Aorta (tissue), 5 donors: ENCODE measurements around the gene CLDN9. TPM values are rescaled to one million over a fixed set of nuclear protein-coding genes. Genes with fewer than 3 reads are reported as not detected.

Experiments used
- ATAC-seq: fragments of 200-7000 bp; cut with Tn5 transposase; one replicate; pipeline ENCODE4 v1.9.1; 2022; ENCODE audit warnings: moderate library complexity; ENCODE audit not compliant: low FRiP score
- DNase-seq, 2 donors: peaks; one replicate each; pipeline ENCODE4 v3.0.0-alpha.2; 2020
- H3K27ac ChIP-seq, 2 donors: one replicate each; pipeline ENCODE4 v1.5.1; 2013; ENCODE audit warnings: low read length in 2 of 2, mild to moderate bottlenecking in 2 of 2, moderate library complexity in 2 of 2, control low read depth in 1 of 2, inconsistent platforms in 1 of 2, low read depth in 1 of 2
- H3K27me3 ChIP-seq, 2 donors: one replicate each; pipeline ENCODE4 v1.6.1; 2013; ENCODE audit warnings: control low read depth in 1 of 2, low read length in 1 of 2, mild to moderate bottlenecking in 1 of 2, moderate library complexity in 1 of 2; ENCODE audit not compliant: insufficient read depth in 2 of 2, control insufficient read depth in 1 of 2
- H3K36me3 ChIP-seq, 2 donors: one replicate each; pipeline ENCODE4 v1.6.1; 2013; ENCODE audit warnings: control low read depth in 1 of 2, low read length in 1 of 2, mild to moderate bottlenecking in 1 of 2; ENCODE audit not compliant: insufficient read depth in 2 of 2, control insufficient read depth in 1 of 2
- H3K4me1 ChIP-seq, 2 donors: one replicate each; pipeline ENCODE4 v1.6.1; 2013; ENCODE audit warnings: low read length in 2 of 2, control low read depth in 1 of 2, mild to moderate bottlenecking in 1 of 2, moderate library complexity in 1 of 2; ENCODE audit not compliant: insufficient read depth in 2 of 2, control insufficient read depth in 1 of 2
- H3K4me3 ChIP-seq, 2 donors: one replicate each; pipeline ENCODE4 v1.5.1; 2013; ENCODE audit warnings: low read length in 2 of 2, control low read depth in 1 of 2, mild to moderate bottlenecking in 1 of 2
- H3K9me3 ChIP-seq: one replicate; pipeline ENCODE4 v1.6.1; 2013; ENCODE audit warnings: mild to moderate bottlenecking, low read length; ENCODE audit not compliant: control insufficient read depth
- WGBS, 2 donors: extraction: QIAGEN DNeasy Blood & Tissue Kit; methylation state at CpG; one replicate each; pipeline ENCODE4 v1.1.7; 2013; 5-methylcytosine and 5-hydroxymethylcytosine counted together
- intact Hi-C, 2 donors: fragments of 100-400 bp; cut with DNase I; formaldehyde crosslinking; loops; one replicate each; pipeline versions ENCODE4 v1.14.2 to v1.15.0; 2022
- polyA plus RNA-seq, 2 donors: library from polyadenylated mRNA; stranded (reverse); fragments of 200-250 nt; gene quantifications; one replicate each; pipeline ENCODE4 v1.2.3, GENCODE V29; 2013
- total RNA-seq, 2 donors: library from RNA; stranded (reverse); fragmentation: NEBNext Ultra II Directional; extraction: Animal tissue kit (Norgen Biotek cat#: 25700); gene quantifications; one replicate each; pipeline ENCODE4 v1.2.1, GENCODE V29; 2021
- donor health status: healthy with polysubstance abuse.
- donor health status: Bipolar disorder and iron deficiency.
- donor health status: DM: no; HTN: no; CAD: no.
- donor health status: DM: no; HTN: no; CAD: no.
- donor health status: DM: yes; HTN: yes; CAD: no.

Gene CLDN9
- total and polyA plus RNA-seq, 4 donors, result 0.18 to 0.20 TPM; not detected in 2

GRCh38 chr16:2973093-2973492, 39.6 kb upstream of the CLDN9 start:
- WGBS, 2 donors, result 88 to 92% methylated on average over 5 of the region's 5 CpGs
- H3K27me3 ChIP-seq, result no peaks in the 10 kb centered on the region
- H3K9me3 ChIP-seq, result no peaks in the 10 kb centered on the region
- no peak overlapping the region for H3K27ac ChIP-seq
- intact Hi-C loops, result no loop called here
- H3K4me1 ChIP-seq, result no peaks in the 10 kb centered on the region
- DNase-seq (no peak), ATAC-seq (no peak)
- no peaks in the 10 kb centered on the region for H3K36me3 ChIP-seq
- no peak overlapping the region for H3K4me3 ChIP-seq

- Histone ChIP-seq H3K4me1 (no peaks in the 10 kb centered on the region), H3K27me3 (no peaks in the 10 kb centered on the region), H3K4me3 (no peak overlapping the region), H3K9me3 (no peaks in the 10 kb centered on the region), H3K36me3 (no peaks in the 10 kb centered on the region), H3K27ac (no peak overlapping the region)
- WGBS, 2 donors, result 86% methylated on average over 17 of the region's 17 CpGs
- ATAC-seq, result no peak
- intact Hi-C loops, result no loop called here
- no peak for DNase-seq
These were observed 39.0 kb upstream of the CLDN9 start for GRCh38 chr16:2973605-2974318.

- Histone ChIP-seq H3K9me3 (no peaks in the 10 kb centered on the region), H3K27me3 (no peaks in the 10 kb centered on the region), H3K36me3 (no peaks in the 10 kb centered on the region), H3K27ac (no peak overlapping the region), H3K4me3 (no peak overlapping the region), H3K4me1 (no peaks in the 10 kb centered on the region)
- ATAC-seq (no peak), DNase-seq (no peak)
- intact Hi-C loops, result no loop called here
- 91 to 94% methylated on average over 15 of the region's 15 CpGs for WGBS, 2 donors
These were observed 38.2 kb upstream of the CLDN9 start for GRCh38 chr16:2974319-2975056.

DNA sequence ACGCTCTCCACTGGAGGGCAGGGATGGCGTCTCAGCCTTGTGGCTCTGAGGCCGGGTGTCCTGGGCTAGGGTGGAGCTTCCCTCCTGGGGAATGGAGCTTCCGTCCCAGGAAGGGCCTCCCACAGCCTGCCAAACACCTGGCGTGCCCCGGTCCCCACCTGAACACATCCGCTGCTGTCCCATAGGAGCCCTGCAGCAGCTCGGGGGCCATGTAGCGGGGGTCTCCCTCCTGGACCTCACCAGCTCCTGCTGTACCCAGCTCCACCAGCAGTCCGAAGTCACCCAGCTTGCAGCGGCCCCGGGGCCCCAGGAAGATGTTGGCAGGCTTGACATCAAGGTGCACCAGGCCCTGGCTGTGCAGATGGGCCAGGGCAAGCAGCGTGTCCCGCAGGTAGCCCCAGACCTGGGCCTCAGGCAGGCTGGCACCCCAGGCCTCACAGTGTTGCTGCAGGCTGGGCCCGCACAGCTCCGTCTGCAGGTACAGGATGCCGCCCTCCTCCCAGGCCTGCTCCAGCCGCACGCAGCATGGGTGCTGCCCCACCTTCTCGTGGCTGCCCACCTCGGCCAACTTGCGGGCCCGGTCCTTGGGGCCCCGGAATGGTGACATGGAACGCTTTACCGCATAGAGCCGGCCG, 37.4 kb upstream of the CLDN9 start:
- no peak for DNase-seq
- 95% methylated on average over 28 of the region's 28 CpGs for WGBS, 2 donors
- Histone ChIP-seq H3K36me3 (no peaks in the 10 kb centered on the region), H3K9me3 (no peaks in the 10 kb centered on the region), H3K4me3 (no peak overlapping the region), H3K27me3 (no peaks in the 10 kb centered on the region), H3K27ac (no peak overlapping the region), H3K4me1 (no peaks in the 10 kb centered on the region)
- no peak for ATAC-seq
- intact Hi-C loops, result no loop called here

DNA sequence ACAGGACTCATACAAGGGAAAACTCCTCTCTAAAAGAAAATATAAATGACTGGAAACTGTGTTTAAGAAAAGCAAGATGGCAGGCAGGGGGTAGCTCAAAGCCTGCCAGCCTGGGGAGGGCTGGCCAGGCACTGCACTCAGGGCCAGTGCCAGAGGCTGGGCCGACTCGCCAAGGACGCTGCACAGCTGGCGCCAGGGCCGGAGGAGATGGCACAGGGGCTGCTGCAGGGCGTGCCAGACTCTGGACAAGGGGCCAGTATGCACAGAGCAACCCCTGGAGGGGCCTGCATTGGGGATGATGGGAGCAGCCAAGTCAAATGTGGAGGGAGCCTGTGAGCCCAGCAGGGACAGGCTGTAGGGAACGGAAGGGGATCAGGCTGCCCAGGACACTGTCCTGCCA, 36.5 kb upstream of the CLDN9 start:
- DNase-seq (no peak), ATAC-seq (no peak)
- 82 to 93% methylated on average over 7 of the region's 7 CpGs for WGBS, 2 donors
- no peaks in the 10 kb centered on the region for H3K9me3 ChIP-seq
- no peaks in the 10 kb centered on the region for H3K27me3 ChIP-seq
- no peaks in the 10 kb centered on the region for H3K36me3 ChIP-seq
- intact Hi-C loops, result no loop called here
- no peak overlapping the region for H3K27ac ChIP-seq
- H3K4me1 ChIP-seq, result no peaks in the 10 kb centered on the region
- H3K4me3 ChIP-seq, result no peak overlapping the region

DNA sequence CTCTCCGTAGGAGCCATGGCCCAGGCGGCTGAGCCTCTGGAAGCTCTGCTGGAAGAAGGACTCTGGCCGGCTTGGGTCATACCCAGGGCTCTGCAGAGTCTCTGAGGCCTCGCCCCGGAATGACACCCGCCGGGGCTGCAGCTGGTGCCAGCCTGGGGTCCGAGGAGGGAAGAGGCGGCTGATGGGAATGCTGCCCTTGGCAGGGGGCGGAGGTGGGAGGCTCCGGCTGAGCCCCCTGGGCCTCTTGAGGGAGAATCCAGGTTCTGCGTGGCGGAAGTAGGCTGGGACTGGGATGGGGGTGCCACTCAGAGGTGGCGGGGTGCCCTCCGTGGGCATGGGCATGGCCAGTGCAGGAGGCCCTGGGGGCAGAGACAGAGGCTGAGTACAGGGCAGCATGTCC, 36.0 kb upstream of the CLDN9 start:
- intact Hi-C loops, result no loop called here
- H3K4me1 ChIP-seq, result no peaks in the 10 kb centered on the region
- no peaks in the 10 kb centered on the region for H3K27me3 ChIP-seq
- DNase-seq (no peak), ATAC-seq (no peak)
- WGBS, 2 donors, result 93 to 95% methylated on average over 15 of the region's 15 CpGs
- H3K9me3 ChIP-seq, result no peaks in the 10 kb centered on the region
- no peak overlapping the region for H3K27ac ChIP-seq
- no peaks in the 10 kb centered on the region for H3K36me3 ChIP-seq
- no peak overlapping the region for H3K4me3 ChIP-seq

GRCh38 chr16:2977440-2977839, 35.3 kb upstream of the CLDN9 start:
- no peaks in the 10 kb centered on the region for H3K4me1 ChIP-seq
- no peak for ATAC-seq
- intact Hi-C loops, result no loop called here
- no peaks in the 10 kb centered on the region for H3K36me3 ChIP-seq
- H3K4me3 ChIP-seq, result no peak overlapping the region
- no peak overlapping the region for H3K27ac ChIP-seq
- no peaks in the 10 kb centered on the region for H3K27me3 ChIP-seq
- no peaks in the 10 kb centered on the region for H3K9me3 ChIP-seq
- no peak for DNase-seq
- WGBS, 2 donors, result 67 to 75% methylated on average over 6 of the region's 6 CpGs

GRCh38 chr16:2979669-2980226, 33.0 kb upstream of the CLDN9 start:
- no peak for ATAC-seq
- intact Hi-C loops, result no loop called here
- Histone ChIP-seq H3K36me3 (no peaks in the 10 kb centered on the region), H3K9me3 (no peaks in the 10 kb centered on the region), H3K27me3 (no peaks in the 10 kb centered on the region), H3K27ac (no peak overlapping the region), H3K4me3 (no peak overlapping the region), H3K4me1 (no peaks in the 10 kb centered on the region)
- WGBS, 2 donors, result 7% methylated on average over 34 to 43 of the region's 43 CpGs
- peak in 1 of 2 donors; percentile 58 for DNase-seq
